Nephron (organoid): ENCODE data around the gene NUPR1.

Source experiments
- H3K27ac Mint-ChIP-seq, 3 experiments: 2 replicates each; pipeline ENCODE4 v1.8.0; 2020; ENCODE audit warnings: mixed read lengths in 3 of 3, mild to moderate bottlenecking in 2 of 3, moderate library complexity in 1 of 3
- H3K27me3 Mint-ChIP-seq: 2 replicates; pipeline ENCODE4 v1.8.0; 2021; ENCODE audit warnings: low read depth, mild to moderate bottlenecking, moderate library complexity, mixed read lengths
- H3K36me3 Mint-ChIP-seq: 2 replicates; pipeline ENCODE4 v1.8.0; 2020; ENCODE audit warnings: low read depth, mixed read lengths
- H3K4me1 Mint-ChIP-seq: 2 replicates; pipeline ENCODE4 v1.8.0; 2020; ENCODE audit warnings: mixed read lengths
- H3K4me3 Mint-ChIP-seq, 3 experiments: 2 replicates each; pipeline ENCODE4 v1.8.0; 2020; ENCODE audit warnings: mild to moderate bottlenecking in 3 of 3, mixed read lengths in 3 of 3, moderate library complexity in 2 of 3
- H3K9me3 Mint-ChIP-seq: 2 replicates; pipeline ENCODE4 v1.8.0; 2020; ENCODE audit warnings: mixed read lengths
- TF ChIP-seq, protein P1 (sequence below), 3 experiments: fragments of 200-600 bp; sonication (generic); IDR thresholded peaks; one replicate each; pipeline ENCODE4 v1.5.0; 2021; ENCODE audit warnings: antibody characterized with exemption in 3 of 3; ENCODE audit not compliant: unreplicated experiment in 3 of 3

The NUPR1 gene

DNA sequence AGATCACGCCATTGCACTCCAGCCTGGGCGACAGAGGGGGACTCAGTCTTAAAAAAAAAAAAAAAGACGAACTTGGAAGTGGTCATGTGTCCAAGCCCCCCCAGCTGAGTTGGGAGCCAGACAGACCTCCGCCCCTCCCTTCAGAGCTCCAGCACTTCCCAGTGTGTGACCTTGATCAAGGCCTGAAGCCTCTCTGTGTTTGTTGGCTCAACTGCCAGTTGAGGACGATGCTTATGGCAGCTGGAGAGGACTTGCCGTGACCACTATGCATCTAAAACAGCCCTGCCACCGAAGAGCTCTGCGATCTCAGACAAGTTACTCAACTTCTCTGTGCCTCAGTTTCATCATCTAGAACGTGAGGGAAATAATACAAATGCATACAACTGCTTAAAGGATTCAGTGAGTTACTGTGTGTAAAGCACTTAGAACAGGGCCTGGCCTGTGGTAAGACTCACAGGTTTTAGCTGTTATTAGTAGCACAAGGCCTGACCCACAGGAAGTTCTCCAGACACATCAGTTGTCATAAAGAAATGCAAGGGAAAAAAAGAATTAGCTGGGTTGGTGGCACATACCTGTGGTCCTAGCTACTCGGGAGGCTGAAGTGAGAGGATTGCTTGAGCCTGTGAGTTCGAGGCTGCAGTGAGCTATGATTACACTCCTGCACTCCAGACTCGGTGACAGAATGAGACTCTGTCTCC is 25.1 kb downstream of the NUPR1 start:
- Mint-ChIP-seq H3K4me3 (no peak overlapping the region), H3K9me3 (no peaks in the 10 kb centered on the region), H3K36me3 (no peaks in the 10 kb centered on the region), H3K4me1 (no peaks in the 10 kb centered on the region), H3K27ac (no peak overlapping the region), H3K27me3 (no peaks in the 10 kb centered on the region)
- TF ChIP-seq, protein P1, sequence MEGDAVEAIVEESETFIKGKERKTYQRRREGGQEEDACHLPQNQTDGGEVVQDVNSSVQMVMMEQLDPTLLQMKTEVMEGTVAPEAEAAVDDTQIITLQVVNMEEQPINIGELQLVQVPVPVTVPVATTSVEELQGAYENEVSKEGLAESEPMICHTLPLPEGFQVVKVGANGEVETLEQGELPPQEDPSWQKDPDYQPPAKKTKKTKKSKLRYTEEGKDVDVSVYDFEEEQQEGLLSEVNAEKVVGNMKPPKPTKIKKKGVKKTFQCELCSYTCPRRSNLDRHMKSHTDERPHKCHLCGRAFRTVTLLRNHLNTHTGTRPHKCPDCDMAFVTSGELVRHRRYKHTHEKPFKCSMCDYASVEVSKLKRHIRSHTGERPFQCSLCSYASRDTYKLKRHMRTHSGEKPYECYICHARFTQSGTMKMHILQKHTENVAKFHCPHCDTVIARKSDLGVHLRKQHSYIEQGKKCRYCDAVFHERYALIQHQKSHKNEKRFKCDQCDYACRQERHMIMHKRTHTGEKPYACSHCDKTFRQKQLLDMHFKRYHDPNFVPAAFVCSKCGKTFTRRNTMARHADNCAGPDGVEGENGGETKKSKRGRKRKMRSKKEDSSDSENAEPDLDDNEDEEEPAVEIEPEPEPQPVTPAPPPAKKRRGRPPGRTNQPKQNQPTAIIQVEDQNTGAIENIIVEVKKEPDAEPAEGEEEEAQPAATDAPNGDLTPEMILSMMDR (IDR thresholded peaks at IDR 0.05; ENCODE audit: unreplicated experiment in 3 of 3): no peak

DNA sequence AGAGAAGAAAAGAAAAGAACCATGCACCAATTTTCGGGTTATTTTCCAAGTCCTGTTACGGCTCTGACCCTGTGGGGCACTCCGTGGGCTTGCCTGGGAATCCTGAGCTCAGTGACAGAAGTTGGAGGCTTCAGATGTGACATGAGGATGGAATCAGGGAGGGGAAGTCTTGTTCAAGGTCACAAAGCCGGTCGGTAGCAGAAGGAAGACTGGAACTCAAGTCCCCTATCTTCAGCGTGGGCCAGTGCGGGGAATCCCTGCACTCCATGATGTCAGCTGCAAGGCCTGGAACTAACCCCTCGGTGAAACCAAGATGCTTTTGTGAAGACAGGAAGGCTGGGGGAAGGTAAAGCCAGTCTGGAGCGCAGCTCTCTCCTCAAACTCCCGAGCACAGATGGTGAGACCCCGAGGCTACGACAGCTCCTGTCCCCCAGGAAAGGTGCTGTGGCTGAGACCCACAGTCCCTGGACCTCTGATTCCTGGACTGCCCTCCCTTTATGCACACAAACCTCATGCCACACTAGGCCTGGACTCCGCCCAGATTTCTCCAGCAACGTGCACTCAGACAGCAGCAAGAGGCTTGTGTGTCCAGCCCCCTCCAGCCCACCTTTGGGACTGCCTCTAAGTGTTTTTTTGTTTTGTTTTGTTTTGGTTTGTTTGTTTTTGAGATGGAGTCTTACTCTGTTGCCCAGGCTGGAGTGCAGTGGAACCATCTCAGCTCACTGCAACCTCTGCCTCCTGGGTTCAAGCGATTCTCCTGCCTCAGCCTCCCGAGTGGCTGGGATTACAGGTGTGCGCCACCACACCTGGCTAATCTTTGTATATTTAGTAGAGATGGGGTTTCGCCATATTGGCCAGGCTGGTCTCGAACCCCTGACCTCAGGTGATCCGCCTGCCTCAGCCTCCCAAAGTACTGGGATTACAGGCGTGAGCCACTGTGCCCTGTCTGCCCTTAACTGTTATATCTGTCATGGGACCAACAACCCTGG is 26.7 kb downstream of the NUPR1 start:
- H3K36me3 Mint-ChIP-seq: no peaks in the 10 kb centered on the region
- no peak overlapping the region for H3K4me3 Mint-ChIP-seq
- no peak overlapping the region for H3K27ac Mint-ChIP-seq
- H3K27me3 Mint-ChIP-seq: no peaks in the 10 kb centered on the region
- no peaks in the 10 kb centered on the region for H3K9me3 Mint-ChIP-seq
- TF ChIP-seq, protein P1 (IDR thresholded peaks at IDR 0.05; ENCODE audit: unreplicated experiment in 3 of 3): no peak
- no peaks in the 10 kb centered on the region for H3K4me1 Mint-ChIP-seq

DNA sequence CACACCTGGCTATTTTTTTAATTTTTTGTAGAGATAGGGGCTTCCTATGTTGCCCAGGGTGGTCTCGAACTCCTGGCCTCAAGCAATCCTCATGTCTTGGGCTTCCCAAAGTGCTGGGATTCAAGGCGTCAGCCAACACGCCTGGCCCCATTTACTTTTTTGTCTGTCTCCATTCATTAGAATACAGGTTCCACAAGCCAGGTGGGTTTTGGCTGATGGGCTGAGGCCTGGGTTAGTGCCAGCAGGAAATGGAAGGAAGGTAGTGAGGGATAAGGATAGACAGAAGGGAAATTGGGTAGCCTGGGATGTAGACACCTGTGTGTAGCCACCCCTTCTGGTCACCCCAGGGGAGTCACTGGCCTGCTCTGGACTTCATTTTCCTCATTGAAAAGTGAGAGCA is 27.7 kb downstream of the NUPR1 start:
- H3K36me3 Mint-ChIP-seq: no peaks in the 10 kb centered on the region

DNA sequence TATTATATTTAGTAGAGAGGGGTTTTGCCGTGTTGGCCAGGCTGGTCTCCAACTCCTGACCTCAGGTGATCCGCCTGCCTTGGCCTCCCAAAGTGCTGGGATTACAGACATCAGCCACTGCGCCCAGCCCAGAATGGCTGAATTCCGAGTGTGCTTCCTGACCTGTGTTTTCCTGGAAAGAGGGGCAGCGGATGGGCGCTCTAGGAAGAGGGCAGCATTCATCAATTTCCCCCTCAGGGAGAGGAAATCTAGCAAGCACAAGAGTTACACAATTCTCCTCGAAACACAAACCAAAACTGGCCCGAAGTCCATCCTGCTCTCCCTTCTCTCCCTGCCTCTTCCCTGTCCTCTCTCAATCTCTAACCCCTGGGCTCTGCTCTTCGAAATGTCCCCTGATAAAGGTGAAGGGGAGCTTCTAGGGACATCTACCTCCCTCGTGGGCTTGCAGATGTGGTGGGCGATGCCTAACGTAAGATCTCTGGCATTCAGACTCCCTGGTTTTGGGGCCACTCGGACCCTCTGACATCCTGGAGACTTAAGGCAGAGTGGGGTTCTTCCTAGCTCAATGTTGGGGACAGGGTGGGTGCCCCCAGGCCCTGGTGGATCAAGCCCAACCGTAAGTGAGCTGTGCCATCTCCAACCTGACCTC is 33.2 kb downstream of the NUPR1 start:
- H3K9me3 Mint-ChIP-seq: no peaks in the 10 kb centered on the region

More for the DNA sequence above, 27.7 kb downstream of the NUPR1 start:
- TF ChIP-seq, protein P1 (IDR thresholded peaks at IDR 0.05; ENCODE audit: unreplicated experiment in 3 of 3): no peak
- H3K27ac Mint-ChIP-seq: no peak overlapping the region
- no peaks in the 10 kb centered on the region for H3K9me3 Mint-ChIP-seq
- H3K4me1 Mint-ChIP-seq: no peaks in the 10 kb centered on the region
- H3K4me3 Mint-ChIP-seq: no peak overlapping the region
- peaks cover 3% of the 10 kb centered on the region for H3K27me3 Mint-ChIP-seq

DNA sequence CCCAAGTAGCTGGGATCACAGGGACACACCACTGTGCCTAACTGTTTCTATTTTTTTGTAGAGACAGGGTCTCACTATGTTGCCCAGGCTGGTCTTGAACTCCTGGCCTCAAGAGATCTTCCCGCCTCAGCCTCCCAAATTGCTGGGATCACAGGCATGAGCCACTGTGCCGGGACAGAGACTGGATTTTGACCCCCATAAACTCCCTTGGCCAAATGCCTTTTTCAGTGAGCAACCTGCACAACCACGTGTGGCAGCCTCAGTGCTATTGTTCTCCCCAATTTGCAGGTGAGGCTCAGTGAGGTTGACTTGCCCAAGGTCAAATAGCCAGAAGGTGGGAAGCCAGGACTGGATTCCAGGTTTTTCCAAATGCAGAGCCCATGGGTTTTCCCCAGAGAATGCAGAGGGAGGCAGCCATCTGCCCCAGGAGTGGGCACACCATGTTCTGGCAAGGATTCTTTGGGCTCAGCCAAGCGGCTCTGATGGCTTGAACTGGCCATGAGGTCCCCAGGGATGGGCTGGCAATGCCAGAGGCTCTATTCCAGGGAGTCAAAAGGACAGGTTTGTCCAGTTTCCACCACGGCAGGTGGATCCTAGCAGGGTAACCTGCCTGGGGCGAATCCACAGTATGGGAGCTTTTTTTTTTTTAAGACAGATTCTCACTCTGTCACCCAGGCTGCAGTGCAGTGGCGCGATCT is 33.9 kb downstream of the NUPR1 start:
- TF ChIP-seq, protein P1 (IDR thresholded peaks at IDR 0.05; ENCODE audit: unreplicated experiment in 3 of 3): no peak
- Mint-ChIP-seq H3K36me3 (no peaks in the 10 kb centered on the region), H3K27me3 (peaks cover 22% of the 10 kb centered on the region), H3K9me3 (no peaks in the 10 kb centered on the region), H3K4me3 (no peak overlapping the region), H3K27ac (no peak overlapping the region), H3K4me1 (no peaks in the 10 kb centered on the region)

More for the DNA sequence above, 33.2 kb downstream of the NUPR1 start:
- Mint-ChIP-seq H3K27me3 (peaks cover 22% of the 10 kb centered on the region), H3K27ac (no peak overlapping the region), H3K4me1 (no peaks in the 10 kb centered on the region), H3K4me3 (no peak overlapping the region), H3K36me3 (no peaks in the 10 kb centered on the region)
- TF ChIP-seq, protein P1 (IDR thresholded peaks at IDR 0.05; ENCODE audit: unreplicated experiment in 3 of 3): no peak
